Urothelium cell line (cell line): Measurements from ENCODE around the gene MFSD1.

Experiments
- DNase-seq: peaks from one replicate; pipeline ENCODE4 v3.0.0; 2011; ENCODE audit warnings: low spot score, mixed read lengths
- FAIRE-seq: peaks from 2 replicates; lab custom pipeline; 2011; peaks lifted over from hg19 to GRCh38; lab: Jason Lieb, UNC

Gene MFSD1

GRCh38 chr3:158808697-158809096 is 6.8 kb downstream of the MFSD1 start:
- FAIRE-seq, result peak; percentile 71

GRCh38 chr3:158809642-158810041 is 7.8 kb downstream of the MFSD1 start:
- no peak for FAIRE-seq
- DNase-seq, result no peak

More at GRCh38 chr3:158808697-158809096, 6.8 kb downstream of the MFSD1 start:
- DNase-seq, result peak; percentile 79

- no peak for FAIRE-seq
- DNase-seq, result no peak
Observed at GRCh38 chr3:158810823-158811724, 9.2 kb downstream of the MFSD1 start.

GRCh38 chr3:158819282-158819681 is 17.4 kb downstream of the MFSD1 start:
- DNase-seq (no peak), FAIRE-seq (no peak)

GRCh38 chr3:158820521-158820920 is 18.7 kb downstream of the MFSD1 start:
- no peak for DNase-seq
- FAIRE-seq, result no peak

- FAIRE-seq (no peak), DNase-seq (no peak)
Observed at GRCh38 chr3:158821847-158822246, 20.0 kb downstream of the MFSD1 start.

GRCh38 chr3:158823426-158823825 is 21.6 kb downstream of the MFSD1 start:
- FAIRE-seq (no peak), DNase-seq (no peak)

GRCh38 chr3:158827773-158828172 is 25.9 kb downstream of the MFSD1 start:
- FAIRE-seq, result no peak
- DNase-seq, result no peak

GRCh38 chr3:158830391-158830790 is 28.5 kb downstream of the MFSD1 start:
- DNase-seq (no peak), FAIRE-seq (no peak)

- FAIRE-seq, result no peak
- DNase-seq, result no peak
Observed at GRCh38 chr3:158831861-158832260, 30.0 kb downstream of the MFSD1 start.

GRCh38 chr3:158835631-158836030 is 33.8 kb downstream of the MFSD1 start:
- FAIRE-seq, result no peak

GRCh38 chr3:158836312-158836711 is 34.5 kb downstream of the MFSD1 start:
- no peak for DNase-seq
- no peak for FAIRE-seq

More at GRCh38 chr3:158835631-158836030, 33.8 kb downstream of the MFSD1 start:
- DNase-seq, result no peak

- DNase-seq, result no peak
- no peak for FAIRE-seq
Observed at GRCh38 chr3:158837240-158837639, 35.4 kb downstream of the MFSD1 start.

GRCh38 chr3:158839966-158840365 is 38.1 kb downstream of the MFSD1 start:
- DNase-seq, result no peak
- no peak for FAIRE-seq

- peak; percentile 9 for FAIRE-seq
- no peak for DNase-seq
Observed at GRCh38 chr3:158841387-158841786, 39.5 kb downstream of the MFSD1 start.

GRCh38 chr3:158842976-158843375 is 41.1 kb downstream of the MFSD1 start:
- DNase-seq (no peak), FAIRE-seq (no peak)

GRCh38 chr3:158845765-158846350 is 44.0 kb downstream of the MFSD1 start:
- DNase-seq (peak; percentile 52), FAIRE-seq (no peak)

GRCh38 chr3:158846803-158847451 is 45.1 kb downstream of the MFSD1 start:
- no peak for FAIRE-seq
- DNase-seq, result no peak

GRCh38 chr3:158847452-158847821 is 45.6 kb downstream of the MFSD1 start:
- DNase-seq (no peak), FAIRE-seq (no peak)

GRCh38 chr3:158847885-158848284 is 46.0 kb downstream of the MFSD1 start:
- DNase-seq (no peak), FAIRE-seq (no peak)

GRCh38 chr3:158849757-158850156 is 47.9 kb downstream of the MFSD1 start:
- DNase-seq (no peak), FAIRE-seq (no peak)

GRCh38 chr3:158859362-158859761 is 57.5 kb downstream of the MFSD1 start:
- FAIRE-seq, result no peak
- DNase-seq, result no peak
